DOHH2 (cell line): ENCODE results near the gene PEX14.
"Not testable (repeated sequence)": the region's sequence is repeated elsewhere in the genome, so short reads cannot be mapped to it uniquely, and the experiment has no call there.

Experiments
- H3F3A ChIP-seq: fragments of 200-600 bp; sonication (generic), shearing (Covaris generic); 2 replicates; pipeline ENCODE4 v1.6.0; 2016; ENCODE audit warnings: antibody characterized with exemption, mild to moderate bottlenecking; ENCODE audit not compliant: control insufficient read depth, insufficient read depth
- H3K27ac ChIP-seq: fragments of 200-600 bp; sonication (generic); 2 replicates; pipeline ENCODE4 v1.5.1; 2014; ENCODE audit warnings: low read depth, mild to moderate bottlenecking, low read length, moderate library complexity
- H3K27me3 ChIP-seq: fragments of 200-600 bp; sonication (generic); 2 replicates; pipeline ENCODE4 v1.6.1; 2014; ENCODE audit warnings: mild to moderate bottlenecking, low read length, mixed read lengths; ENCODE audit not compliant: control insufficient read depth
- H3K36me3 ChIP-seq: fragments of 200-600 bp; sonication (generic); 2 replicates; pipeline ENCODE4 v1.6.1; 2014; ENCODE audit warnings: mild to moderate bottlenecking, low read length, moderate library complexity, mixed read lengths; ENCODE audit not compliant: control insufficient read depth
- H3K4me1 ChIP-seq: fragments of 200-600 bp; sonication (generic); 2 replicates; pipeline ENCODE4 v1.6.1; 2014; ENCODE audit warnings: mild to moderate bottlenecking, low read length, mixed read lengths; ENCODE audit not compliant: control insufficient read depth
- H3K4me2 ChIP-seq: fragments of 200-600 bp; sonication (generic); 2 replicates; pipeline ENCODE4 v1.6.0; 2014; ENCODE audit warnings: mild to moderate bottlenecking, low read length, moderate library complexity
- H3K4me3 ChIP-seq: fragments of 200-600 bp; sonication (generic); 2 replicates; pipeline ENCODE4 v1.5.1; 2014; ENCODE audit warnings: mild to moderate bottlenecking, low read length, mixed read lengths
- H3K79me2 ChIP-seq: fragments of 200-600 bp; sonication (generic); 2 replicates; pipeline ENCODE4 v1.6.1; 2014; ENCODE audit warnings: mild to moderate bottlenecking, low read length, mixed read lengths; ENCODE audit not compliant: control insufficient read depth
- H3K9me2 ChIP-seq: fragments of 200-600 bp; sonication (generic); replicated peaks from 2 replicates; pipeline ENCODE4 v1.6.1; 2014; ENCODE audit warnings: mild to moderate bottlenecking, low read length, mixed read lengths; ENCODE audit not compliant: control insufficient read depth
- H3K9me3 ChIP-seq: fragments of 200-600 bp; sonication (generic); 2 replicates; pipeline ENCODE4 v1.6.1; 2014; ENCODE audit warnings: antibody characterized with exemption, low read length, mixed read lengths; ENCODE audit not compliant: control insufficient read depth, insufficient read depth
- H4K20me1 ChIP-seq: fragments of 200-600 bp; sonication (generic); 2 replicates; pipeline ENCODE4 v1.6.0; 2014; ENCODE audit warnings: low read depth, mild to moderate bottlenecking, antibody characterized with exemption, low read length, moderate library complexity; ENCODE audit not compliant: control insufficient read depth, insufficient read depth
- EZH2phosphoT487 ChIP-seq: fragments of 200-600 bp; sonication (generic); IDR thresholded peaks from 2 replicates; pipeline ENCODE4 v1.6.1; 2017; ENCODE audit warnings: borderline replicate concordance, mild to moderate bottlenecking, antibody characterized with exemption, low read length, moderate library complexity, mixed read lengths
- TF ChIP-seq, protein P1 (sequence below): fragments of 200-600 bp; sonication (generic); IDR thresholded peaks from one replicate; pipeline ENCODE4 v1.5.1; 2014; ENCODE audit warnings: antibody characterized with exemption, mild to moderate bottlenecking, low read depth, low read length; ENCODE audit not compliant: poor library complexity, severe bottlenecking

Gene PEX14, protein sequence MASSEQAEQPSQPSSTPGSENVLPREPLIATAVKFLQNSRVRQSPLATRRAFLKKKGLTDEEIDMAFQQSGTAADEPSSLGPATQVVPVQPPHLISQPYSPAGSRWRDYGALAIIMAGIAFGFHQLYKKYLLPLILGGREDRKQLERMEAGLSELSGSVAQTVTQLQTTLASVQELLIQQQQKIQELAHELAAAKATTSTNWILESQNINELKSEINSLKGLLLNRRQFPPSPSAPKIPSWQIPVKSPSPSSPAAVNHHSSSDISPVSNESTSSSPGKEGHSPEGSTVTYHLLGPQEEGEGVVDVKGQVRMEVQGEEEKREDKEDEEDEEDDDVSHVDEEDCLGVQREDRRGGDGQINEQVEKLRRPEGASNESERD

GRCh38 chr1:10474613-10475507, at the start of gene PEX14:
TSS of gene PEX14 (plus strand) at chr1:10474950. CDS start at chr1:10474967, 17 bp downstream.
- Histone ChIP-seq H3K4me1 (peaks cover 37% of the 10 kb centered on the region), H3K9me2 (no peaks in the 10 kb centered on the region), H3K9me3 (no peaks in the 10 kb centered on the region), H3K4me2 (peak within 1 kb of the TSS; percentile 73), H3F3A (peaks cover 19% of the 10 kb centered on the region), H3K4me3 (peak within 1 kb of the TSS; percentile 93), H3K27ac (peak within 1 kb of the TSS; percentile 95), H3K79me2 (peaks cover 77% of the 10 kb centered on the region), H4K20me1 (peaks cover 4% of the 10 kb centered on the region; the same call in 1 of the 2 replicates), H3K27me3 (no peaks in the 10 kb centered on the region), H3K36me3 (peaks cover 12% of the 10 kb centered on the region)
- no peak for TF ChIP-seq EZH2phosphoT487
- TF ChIP-seq, protein P1, sequence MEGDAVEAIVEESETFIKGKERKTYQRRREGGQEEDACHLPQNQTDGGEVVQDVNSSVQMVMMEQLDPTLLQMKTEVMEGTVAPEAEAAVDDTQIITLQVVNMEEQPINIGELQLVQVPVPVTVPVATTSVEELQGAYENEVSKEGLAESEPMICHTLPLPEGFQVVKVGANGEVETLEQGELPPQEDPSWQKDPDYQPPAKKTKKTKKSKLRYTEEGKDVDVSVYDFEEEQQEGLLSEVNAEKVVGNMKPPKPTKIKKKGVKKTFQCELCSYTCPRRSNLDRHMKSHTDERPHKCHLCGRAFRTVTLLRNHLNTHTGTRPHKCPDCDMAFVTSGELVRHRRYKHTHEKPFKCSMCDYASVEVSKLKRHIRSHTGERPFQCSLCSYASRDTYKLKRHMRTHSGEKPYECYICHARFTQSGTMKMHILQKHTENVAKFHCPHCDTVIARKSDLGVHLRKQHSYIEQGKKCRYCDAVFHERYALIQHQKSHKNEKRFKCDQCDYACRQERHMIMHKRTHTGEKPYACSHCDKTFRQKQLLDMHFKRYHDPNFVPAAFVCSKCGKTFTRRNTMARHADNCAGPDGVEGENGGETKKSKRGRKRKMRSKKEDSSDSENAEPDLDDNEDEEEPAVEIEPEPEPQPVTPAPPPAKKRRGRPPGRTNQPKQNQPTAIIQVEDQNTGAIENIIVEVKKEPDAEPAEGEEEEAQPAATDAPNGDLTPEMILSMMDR, result no peak

- not testable (repeated sequence) for H3K4me2 ChIP-seq, H3K27ac ChIP-seq, H3K36me3 ChIP-seq, H3K9me3 ChIP-seq, H3F3A ChIP-seq, H3K9me2 ChIP-seq, H3K27me3 ChIP-seq, H4K20me1 ChIP-seq, H3K4me3 ChIP-seq
- H3K79me2 ChIP-seq, result peaks cover 13% of the 10 kb centered on the region
- H3K4me1 ChIP-seq, result peaks cover 19% of the 10 kb centered on the region
Observed at GRCh38 chr1:10425826-10426534, 48.8 kb upstream of the PEX14 start.

GRCh38 chr1:10426535-10426848, 48.3 kb upstream of the PEX14 start:
- H3K27ac ChIP-seq, H3F3A ChIP-seq, H3K27me3 ChIP-seq, H3K9me2 ChIP-seq, H3K9me3 ChIP-seq, H4K20me1 ChIP-seq, H3K4me3 ChIP-seq, H3K4me2 ChIP-seq, H3K36me3 ChIP-seq: not testable (repeated sequence)
- Histone ChIP-seq H3K79me2 (peaks cover 18% of the 10 kb centered on the region), H3K4me1 (peaks cover 24% of the 10 kb centered on the region)

- no peak overlapping the region for H3K27ac ChIP-seq
- peaks cover 33% of the 10 kb centered on the region for H3K79me2 ChIP-seq
- no peaks in the 10 kb centered on the region for H4K20me1 ChIP-seq
- H3K9me3 ChIP-seq, result no peaks in the 10 kb centered on the region
- peaks cover 47% of the 10 kb centered on the region for H3K4me1 ChIP-seq
- no peak overlapping the region for H3K4me2 ChIP-seq
- no peak for TF ChIP-seq EZH2phosphoT487
- TF ChIP-seq, protein P1, result no peak
- no peak overlapping the region for H3K4me3 ChIP-seq
- H3K9me2 ChIP-seq, result no peaks in the 10 kb centered on the region
- no peaks in the 10 kb centered on the region for H3K27me3 ChIP-seq
- H3K36me3 ChIP-seq, result peaks cover 7% of the 10 kb centered on the region; the same call in 1 of the 2 replicates
- H3F3A ChIP-seq, result no peaks in the 10 kb centered on the region
Observed at GRCh38 chr1:10428984-10429383, 45.8 kb upstream of the PEX14 start.
